ENCODE data around the gene MAP9.
"Not testable (repeated sequence)": the region's sequence is repeated elsewhere in the genome, so short reads cannot be mapped to it uniquely, and the experiment has no call there.

Gene MAP9

GRCh38 chr4:155376387-155377268 lies at the start of gene MAP9:
Gene MAP9, minus strand, starts transcription at chr4:155376965. Its CDS starts 1,115 bp downstream, at chr4:155375850.
- peak; percentile 98 for DNase-seq

GRCh38 chr4:155424778-155425177 lies 48.0 kb upstream of the MAP9 start:
- DNase-seq: not testable (repeated sequence)

- no peak for DNase-seq
These were observed 46.9 kb upstream of the MAP9 start for GRCh38 chr4:155423671-155424070.

GRCh38 chr4:155419266-155419665 lies 42.5 kb upstream of the MAP9 start:
- no peak for DNase-seq

GRCh38 chr4:155415662-155416061 lies 38.9 kb upstream of the MAP9 start:
- DNase-seq: no peak

- DNase-seq: no peak
These were observed 36.7 kb upstream of the MAP9 start for GRCh38 chr4:155413451-155413850.

- DNase-seq: no peak
These were observed 34.8 kb upstream of the MAP9 start for GRCh38 chr4:155411546-155411945.

GRCh38 chr4:155408796-155409195 lies 32.0 kb upstream of the MAP9 start:
- no peak for DNase-seq

- DNase-seq: no peak
These were observed 30.7 kb upstream of the MAP9 start for GRCh38 chr4:155407480-155407879.

GRCh38 chr4:155405059-155405458 lies 28.3 kb upstream of the MAP9 start:
- DNase-seq: no peak

GRCh38 chr4:155403886-155404285 lies 27.1 kb upstream of the MAP9 start:
- peak; percentile 83 for DNase-seq

GRCh38 chr4:155402941-155403340 lies 26.2 kb upstream of the MAP9 start:
- no peak for DNase-seq

- DNase-seq: no peak
These were observed 24.1 kb upstream of the MAP9 start for GRCh38 chr4:155400893-155401292.

- no peak for DNase-seq
These were observed 23.4 kb upstream of the MAP9 start for GRCh38 chr4:155399974-155400697.

- no peak for DNase-seq
These were observed 15.9 kb upstream of the MAP9 start for GRCh38 chr4:155392481-155393184.

- DNase-seq: no peak
These were observed 15.2 kb upstream of the MAP9 start for GRCh38 chr4:155391932-155392331.

- no peak for DNase-seq
These were observed 11.4 kb upstream of the MAP9 start for GRCh38 chr4:155388162-155388561.

- no peak for DNase-seq
These were observed 6.8 kb upstream of the MAP9 start for GRCh38 chr4:155383541-155383940.

- DNase-seq: peak; percentile 25
These were observed 511 bp upstream of the MAP9 start for GRCh38 chr4:155377276-155377675.

- peak; percentile 35 for DNase-seq
These were observed 5.2 kb downstream of the MAP9 start for GRCh38 chr4:155371432-155372043.

- DNase-seq: no peak
These were observed 9.2 kb downstream of the MAP9 start for GRCh38 chr4:155367608-155368007.

GRCh38 chr4:155353923-155354540 lies 22.7 kb downstream of the MAP9 start:
- peak; percentile 41 for DNase-seq

- no peak for DNase-seq
These were observed 34.6 kb downstream of the MAP9 start for GRCh38 chr4:155342142-155342541.

Data from COR-L47 (cell line).